DMS153 treated with DMSO at 0.1 percent for 48 hours (cell line): ENCODE results near the gene EEF1A2.

ENCODE experiments used
- DNase-seq: peaks from one replicate; lab custom pipeline; 2025; ENCODE audit not compliant: unreplicated experiment; lab: John Stamatoyannopoulos, UW

Gene EEF1A2

DNA sequence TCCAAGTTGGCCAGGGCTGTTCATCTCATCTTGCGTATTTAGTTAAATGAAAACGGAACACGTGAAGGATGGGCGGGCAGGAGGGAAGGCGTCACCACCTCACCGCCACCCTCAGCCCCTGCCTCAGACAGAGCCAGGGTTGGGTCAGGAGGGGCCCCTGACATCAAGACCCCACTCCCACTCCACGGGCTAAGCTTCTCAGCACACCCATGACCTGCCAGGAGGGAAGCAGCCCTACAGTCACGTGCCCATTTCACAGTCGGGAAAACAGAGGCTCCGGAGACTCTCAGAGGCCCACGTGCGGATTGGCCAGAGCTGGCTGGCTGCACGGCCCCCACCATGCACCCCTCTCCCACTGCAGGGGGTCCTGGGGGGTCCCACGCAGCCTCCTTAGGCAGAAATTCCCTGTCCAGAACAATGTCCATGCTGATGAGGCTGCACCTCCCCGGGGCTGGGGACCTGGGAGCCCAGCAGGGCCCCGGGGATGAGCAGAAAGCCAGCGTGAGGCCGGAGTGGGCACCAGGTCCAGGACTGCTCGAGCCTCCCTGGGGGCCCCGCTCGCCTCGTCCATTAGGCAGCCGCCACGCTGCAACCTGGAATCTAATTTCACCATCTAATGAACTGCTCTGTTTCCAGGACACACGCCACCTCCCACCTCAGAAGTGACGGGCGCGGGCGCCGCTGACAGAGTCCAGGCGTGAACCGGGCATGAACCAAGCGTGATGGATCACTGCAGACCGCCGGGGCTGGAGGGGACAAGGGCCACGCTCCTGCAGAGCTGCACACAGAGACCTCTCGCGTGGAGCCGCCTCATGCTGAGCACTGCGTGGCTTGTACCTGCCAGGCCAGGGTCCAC, 42.2 kb downstream of the EEF1A2 start:
- peak; percentile 15 for DNase-seq

- DNase-seq: no peak
Measured at GRCh38 chr20:63455568-63455859, 43.4 kb downstream of the EEF1A2 start.

DNA sequence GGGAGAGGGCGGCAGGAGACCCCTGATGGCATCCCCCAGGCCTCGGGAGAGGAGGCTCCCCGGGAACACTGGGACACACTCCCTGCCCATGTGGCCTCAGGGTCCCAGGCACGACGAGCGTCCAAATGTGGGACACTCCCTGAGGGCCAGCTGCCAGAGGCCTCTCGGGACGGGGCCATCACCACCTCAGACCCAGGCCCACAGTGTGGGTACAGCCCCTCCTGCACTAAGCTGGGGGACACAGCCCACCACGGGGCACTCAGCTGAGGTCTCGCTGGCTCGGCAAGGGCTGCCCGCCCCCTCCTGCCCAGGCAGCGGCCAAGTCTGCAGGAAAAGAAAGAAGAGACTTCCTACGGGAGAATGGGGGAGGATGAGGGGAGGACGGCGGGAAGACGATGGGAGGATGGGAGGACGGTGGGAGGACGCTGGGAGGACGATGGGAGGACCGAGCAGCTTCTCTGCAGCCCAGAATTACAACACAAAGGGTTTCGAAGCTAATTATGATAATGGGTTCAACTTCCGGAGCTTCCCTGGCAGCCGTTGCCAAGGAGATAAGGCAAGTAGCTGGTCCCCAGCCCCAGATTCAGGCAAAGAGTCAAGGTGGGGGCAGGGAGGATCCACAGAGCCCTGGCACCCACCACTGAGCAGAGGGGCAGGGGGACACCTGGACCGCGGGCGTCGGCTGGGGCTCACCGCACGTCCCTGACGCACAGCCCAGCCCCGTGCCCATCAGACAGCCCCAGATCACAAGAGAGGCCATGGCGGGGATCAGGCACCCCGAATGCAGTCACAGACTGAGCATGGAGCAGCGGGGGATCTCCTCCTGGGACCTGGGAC, 43.9 kb downstream of the EEF1A2 start:
- DNase-seq: peak; percentile 16

DNA sequence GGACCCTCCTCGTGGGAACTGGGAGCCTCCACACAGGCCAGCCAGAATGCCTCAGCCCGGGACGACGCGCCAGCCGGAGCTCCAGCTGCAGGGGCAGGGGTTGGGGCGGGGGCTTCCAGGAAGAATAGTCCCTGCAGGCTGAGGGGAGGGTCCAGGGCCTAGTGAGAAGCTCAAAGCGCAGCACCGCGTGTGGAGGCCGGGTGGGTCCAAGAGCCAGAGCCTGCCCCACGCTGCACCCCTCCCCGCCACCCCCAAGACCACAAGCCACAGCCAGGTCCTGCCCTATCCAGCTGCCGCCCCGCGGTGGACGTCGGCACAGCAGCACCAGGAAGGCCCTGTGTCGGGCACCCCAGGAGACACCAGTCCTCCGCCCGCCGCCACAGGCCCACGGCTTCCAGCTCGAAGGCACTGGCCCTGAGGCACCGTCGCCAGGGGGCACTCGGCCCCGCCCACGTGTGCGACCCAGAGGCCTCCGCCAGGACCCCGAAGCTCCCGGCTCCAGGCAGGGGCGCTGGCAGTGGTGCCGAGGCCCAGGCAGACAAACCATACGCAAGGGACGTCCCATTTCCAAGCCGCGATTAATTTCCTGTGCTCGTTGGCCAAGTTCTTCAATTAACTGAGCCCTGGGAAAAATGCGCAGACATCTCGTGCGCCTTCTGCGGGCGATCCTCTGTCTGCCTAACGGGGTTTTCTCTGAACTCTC, 45.9 kb downstream of the EEF1A2 start:
- peak; percentile 17 for DNase-seq

DNA sequence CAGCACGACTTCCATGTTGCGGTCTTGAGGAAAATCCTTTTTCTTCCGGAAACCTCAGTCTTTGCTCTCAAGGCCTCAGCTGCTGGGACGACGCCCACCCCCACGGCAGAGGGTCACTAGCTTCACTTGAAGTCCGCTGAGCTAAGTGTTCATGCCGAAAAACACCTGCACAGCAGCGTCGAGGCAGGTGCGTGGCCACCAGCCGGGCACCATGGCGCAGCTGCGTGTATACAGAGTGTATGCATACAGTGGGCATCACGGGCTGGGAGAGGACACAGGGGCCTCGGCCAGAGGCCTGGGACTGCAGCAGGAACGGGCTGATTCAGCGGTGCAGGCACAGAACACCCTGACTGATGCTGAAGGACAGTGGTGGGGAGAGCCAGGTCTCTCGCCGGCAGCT, 46.5 kb downstream of the EEF1A2 start:
- DNase-seq: no peak

- DNase-seq: no peak
Measured at GRCh38 chr20:63451821-63452220, 47.1 kb downstream of the EEF1A2 start.

DNA sequence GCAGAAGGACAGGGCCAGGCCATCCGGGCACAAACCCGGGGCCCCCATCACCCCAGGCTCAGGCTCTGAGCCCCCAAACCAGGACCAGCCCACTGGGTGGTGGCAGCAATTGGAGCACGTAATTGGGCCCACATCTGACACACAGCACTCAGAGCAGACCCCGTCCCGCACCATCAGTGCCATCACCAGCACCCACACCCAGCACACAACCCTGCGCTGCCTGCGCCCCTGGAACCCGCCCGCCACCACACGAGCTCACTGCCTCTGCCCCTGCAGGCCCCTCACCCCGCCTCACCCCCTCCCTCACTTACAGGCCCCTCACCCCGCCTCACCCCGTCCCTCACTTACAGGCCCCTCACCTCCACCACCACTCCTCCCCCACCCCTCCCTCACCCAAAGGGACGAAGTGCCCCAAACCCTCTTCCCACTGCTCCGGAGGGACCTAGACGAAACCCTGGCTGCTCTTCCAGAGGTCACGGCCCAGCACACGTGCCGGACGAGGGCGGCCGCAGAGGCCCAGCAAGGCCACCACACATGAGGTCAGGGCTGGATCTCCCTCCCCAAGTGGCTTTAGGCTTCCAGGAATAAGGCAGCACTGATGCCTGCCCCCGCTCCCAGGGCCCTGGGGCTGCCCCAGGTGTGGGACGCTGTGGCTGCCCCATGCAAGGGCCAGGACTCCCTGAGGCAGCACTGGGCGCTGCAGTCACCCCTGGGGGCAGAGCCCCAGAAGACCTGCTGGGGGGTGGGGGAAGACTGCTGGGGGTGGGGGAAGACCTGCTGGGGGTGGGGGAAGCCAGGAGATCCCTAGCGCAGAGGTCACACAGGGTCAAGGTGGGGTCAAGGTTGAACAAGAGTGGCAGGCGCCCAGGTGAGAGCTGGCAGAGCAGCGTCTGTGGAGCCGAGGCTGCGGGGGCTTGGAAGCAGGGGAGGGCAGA, 48.8 kb downstream of the EEF1A2 start:
- DNase-seq: no peak

GRCh38 chr20:63449025-63449424, 49.9 kb downstream of the EEF1A2 start:
- DNase-seq: no peak

- DNase-seq: no peak
Measured at GRCh38 chr20:63448031-63448430, 50.9 kb downstream of the EEF1A2 start.

- DNase-seq: no peak
Measured at GRCh38 chr20:63447320-63447719, 51.6 kb downstream of the EEF1A2 start.

- DNase-seq: no peak
Measured at GRCh38 chr20:63446216-63447024, 52.5 kb downstream of the EEF1A2 start.

- no peak for DNase-seq
Measured at GRCh38 chr20:63445075-63445734, 53.7 kb downstream of the EEF1A2 start.

DNA sequence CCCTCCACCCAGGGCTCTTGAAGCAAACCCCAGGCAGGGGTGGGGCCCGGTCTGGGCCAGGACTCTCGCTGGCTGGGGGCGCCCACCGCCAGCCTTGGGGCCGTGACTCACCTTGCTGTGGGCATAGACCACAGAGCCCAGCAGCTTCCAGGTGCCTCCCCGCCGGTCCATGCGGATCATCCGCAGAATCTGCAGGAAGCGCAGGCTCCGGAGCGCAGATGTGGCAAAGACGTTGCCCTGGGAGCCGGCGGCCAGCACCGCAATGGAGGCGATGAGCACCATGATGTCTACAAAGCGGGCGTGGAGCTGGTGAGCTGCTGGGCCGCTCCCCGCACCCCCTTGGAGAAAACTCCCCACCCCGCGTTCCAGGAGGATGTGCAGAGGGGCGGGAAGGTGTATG, 54.3 kb downstream of the EEF1A2 start:
- DNase-seq: no peak

GRCh38 chr20:63443606-63444395, 55.1 kb downstream of the EEF1A2 start:
- DNase-seq: no peak

DNA sequence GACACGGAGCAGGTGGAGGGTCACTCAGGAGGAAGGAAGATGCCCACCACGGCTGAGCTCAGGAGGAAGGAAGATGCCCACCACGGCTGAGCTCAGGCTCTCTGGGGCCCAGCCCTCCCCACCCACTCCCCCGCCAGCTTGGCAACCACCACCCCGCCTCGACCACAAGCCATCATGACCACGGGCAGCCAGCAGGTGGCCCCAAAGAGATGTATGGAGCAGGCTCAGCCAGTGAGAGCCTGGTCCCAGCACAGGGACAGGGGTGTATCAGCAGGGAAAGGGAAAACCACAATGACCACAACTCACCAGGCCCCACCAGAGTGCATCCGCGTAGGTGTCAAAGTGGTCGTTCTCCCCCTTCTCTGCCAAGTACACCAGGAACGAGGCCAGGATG, 56.8 kb downstream of the EEF1A2 start:
- DNase-seq: peak; percentile 54

DNA sequence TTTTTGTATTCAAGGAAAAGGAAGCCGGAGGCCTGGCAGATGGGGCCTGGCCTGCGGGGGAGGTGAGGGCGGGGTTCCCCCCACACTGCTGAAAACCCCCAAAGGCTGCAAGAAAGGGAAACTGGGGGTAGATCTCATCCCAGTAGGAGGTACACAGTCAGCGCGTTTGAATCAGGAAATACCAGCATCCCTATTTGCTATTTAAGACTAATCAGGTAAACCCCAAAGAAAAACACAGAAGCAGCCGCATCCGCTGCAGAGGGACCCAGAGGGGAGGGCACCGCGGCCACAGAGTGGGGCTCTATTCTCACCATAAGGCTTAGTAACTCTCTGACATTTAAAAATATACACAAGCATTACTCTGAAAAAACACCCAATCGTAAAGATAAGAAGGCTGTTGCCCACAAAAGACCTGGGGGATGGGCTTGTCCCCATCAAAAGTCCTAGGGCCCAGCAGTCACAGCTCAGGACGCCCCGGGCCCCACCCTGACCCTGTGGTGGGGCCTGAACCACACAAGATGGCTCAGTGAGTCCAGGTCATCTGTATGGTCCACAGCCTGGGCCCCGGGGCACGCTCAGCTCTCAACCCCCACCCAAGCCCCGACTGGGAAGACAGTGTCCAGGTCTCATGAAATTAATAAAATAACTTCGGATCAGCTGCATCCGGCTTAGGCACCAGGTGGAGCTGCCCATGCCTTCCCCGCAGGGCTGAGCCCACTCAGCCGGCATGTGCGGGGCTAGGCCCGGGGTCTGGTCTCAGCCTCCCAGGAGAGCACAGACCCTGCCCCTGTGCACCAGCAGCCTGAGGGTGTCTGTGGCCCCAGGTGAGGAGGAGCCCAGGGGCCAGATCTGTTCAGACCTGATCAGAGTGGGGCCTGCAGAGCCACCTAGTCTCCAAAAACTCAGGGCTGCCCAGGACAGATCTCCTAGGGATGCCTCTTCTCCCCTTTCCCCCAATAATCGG, 57.5 kb downstream of the EEF1A2 start:
- no peak for DNase-seq

DNA sequence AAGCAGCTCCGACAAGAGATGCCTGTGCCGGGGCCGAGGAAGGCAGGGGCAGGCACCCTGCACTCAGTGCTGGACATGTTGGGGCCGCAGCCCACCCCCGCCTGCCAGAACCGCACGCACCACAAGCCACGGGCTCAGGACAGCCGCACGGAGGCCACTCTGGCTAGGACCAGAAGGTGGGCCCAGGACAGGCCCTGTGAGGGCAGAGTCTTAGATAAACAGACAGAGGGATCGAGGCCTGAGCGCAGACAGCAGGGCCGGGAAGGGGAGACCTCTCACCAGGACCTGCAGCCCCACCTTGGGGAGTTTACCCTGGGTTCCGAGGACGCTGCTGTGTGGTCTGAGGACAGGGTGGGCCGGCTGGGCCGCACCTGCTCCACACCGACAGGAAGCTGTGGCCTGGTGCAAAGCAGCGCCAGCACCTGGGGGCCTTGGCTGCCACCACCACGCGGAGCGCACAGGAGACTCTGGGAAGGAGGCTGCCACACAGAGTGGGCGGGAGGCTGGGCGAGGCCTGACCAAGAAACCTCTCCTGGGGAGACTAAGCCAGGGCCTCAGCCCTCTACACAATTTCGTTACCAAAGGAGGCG, 58.4 kb downstream of the EEF1A2 start:
- no peak for DNase-seq
